Stimulated activated CD4-positive, alpha-beta T cell treated with anti-CD3 and anti-CD28 coated beads, Interleukin-12 subunit alpha, Interleukin-12 subunit beta, amount 100 ng/mL, for 48 hours (primary cell): ENCODE data around the gene OMG.
"Not testable (repeated sequence)": the region's sequence is repeated elsewhere in the genome, so short reads cannot be mapped to it uniquely, and the experiment has no call there.

Source experiments
- DNase-seq, 3 donors: peaks; one replicate each; pipeline ENCODE4 v3.0.0-alpha.2; 2020; ENCODE audit warnings: low read depth in 2 of 3, low spot score in 1 of 3

Gene OMG

DNA sequence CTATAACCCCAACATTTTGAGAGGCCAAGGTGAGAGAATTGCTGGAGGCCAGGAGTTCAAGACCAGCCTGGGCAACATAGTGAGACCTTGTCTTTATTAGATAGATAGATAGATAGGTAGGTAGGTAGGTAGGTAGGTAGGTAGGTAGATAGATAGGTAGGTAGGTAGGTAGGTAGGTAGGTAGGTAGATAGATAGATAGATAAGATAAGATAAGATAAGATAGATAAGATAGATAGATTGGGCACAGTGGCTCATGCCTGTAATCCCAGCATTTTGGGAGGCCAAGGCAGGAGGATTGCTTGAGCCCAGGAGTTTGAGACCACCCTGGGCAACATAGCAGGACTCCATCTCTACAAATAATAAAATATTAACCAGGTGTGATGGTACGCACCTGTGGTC is 34.1 kb downstream of the OMG start:
- not testable (repeated sequence) for DNase-seq

DNA sequence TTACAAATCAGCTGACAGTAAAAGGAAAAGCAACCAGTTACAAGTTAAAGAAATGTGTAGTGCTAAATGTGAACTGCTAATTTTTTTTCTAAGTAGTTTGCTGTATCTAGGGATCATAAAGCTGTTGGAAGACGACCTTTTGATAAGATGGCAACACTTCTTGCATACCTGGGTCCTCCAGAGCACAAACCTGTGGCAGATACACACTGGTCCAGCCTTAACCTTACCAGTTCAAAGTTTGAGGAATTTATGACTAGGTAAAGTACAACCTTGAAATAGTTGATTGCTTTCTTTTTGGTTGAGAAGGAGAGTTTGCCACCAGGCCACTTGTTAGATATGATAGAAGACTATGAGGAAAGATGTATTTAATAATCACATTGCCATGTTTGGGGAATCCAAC is 35.4 kb downstream of the OMG start:
- no peak for DNase-seq

DNA sequence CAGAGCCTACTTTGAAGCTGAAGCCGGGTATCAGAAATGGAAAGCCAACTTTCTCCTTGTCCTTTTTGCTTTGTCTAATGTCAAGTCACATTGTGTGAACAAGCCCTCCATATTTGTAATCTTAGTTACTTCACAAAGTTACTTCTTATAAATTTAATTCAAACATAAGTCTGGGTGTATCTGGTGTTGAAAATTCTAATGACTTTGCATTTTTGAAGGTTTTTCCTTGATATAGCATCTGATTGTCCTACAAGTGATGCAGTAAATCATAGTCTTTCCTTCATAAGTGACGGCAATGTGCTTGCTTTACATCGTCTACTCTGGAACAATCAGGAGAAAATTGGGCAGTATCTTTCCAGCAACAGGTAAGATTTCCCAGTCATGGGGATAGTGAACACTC is 36.9 kb downstream of the OMG start:
- DNase-seq: no peak

DNA sequence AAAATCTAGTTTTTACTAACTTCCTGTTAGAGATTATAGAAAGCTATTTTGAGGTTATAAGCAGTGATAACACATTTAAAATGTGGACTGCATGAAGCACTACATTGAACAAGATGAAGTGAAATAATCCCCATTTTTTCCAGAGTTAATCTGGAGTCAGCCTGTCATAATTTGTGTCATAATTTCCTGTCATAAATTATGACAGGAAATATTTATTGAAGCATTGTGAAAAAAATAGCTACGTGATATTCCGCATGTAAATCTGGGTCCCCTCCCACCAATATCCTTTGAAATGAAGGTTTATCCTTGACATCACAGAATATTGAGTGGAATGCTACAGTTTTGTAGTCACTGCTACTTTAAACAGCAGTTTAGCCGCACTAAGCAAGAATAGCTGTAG is 40.1 kb downstream of the OMG start:
- no peak for DNase-seq

DNA sequence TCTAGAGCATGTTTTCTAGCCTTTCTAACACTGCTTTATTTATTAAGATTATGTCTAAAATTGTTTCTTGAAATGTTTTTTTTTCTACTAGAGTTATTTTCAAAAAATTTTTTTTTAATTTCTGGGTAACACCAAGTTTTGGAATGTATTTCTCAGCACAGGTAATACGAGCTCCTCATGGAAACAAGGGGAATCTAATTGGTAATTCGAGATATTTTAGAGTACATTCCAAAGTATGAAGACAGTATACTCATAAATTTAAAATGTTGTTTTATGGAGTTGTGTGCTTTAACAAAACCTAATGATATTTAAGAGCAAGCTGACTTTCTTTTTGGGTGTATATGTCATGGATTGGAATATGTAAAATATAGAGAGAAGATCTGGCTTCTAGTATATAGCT is 42.4 kb downstream of the OMG start:
- DNase-seq: no peak

DNA sequence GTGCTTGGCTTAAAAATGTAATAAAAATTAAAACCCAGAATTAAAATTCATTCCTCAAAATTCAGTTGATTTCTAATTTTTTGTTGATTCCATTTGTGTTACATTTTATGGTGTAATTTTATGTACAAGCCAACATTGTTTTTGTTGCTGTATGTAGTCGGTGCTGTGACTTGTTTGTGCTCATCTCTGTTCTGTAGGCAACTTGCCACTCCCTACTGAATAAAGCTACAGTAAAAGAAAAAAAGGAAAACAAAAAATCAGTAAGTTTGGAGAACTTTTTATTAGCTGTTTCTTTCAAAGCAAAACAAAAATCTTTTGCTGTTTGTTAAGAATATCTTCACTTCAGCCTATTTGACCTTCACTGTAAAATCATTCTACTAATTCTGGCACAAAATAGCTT is 44.3 kb downstream of the OMG start:
- no peak for DNase-seq

DNA sequence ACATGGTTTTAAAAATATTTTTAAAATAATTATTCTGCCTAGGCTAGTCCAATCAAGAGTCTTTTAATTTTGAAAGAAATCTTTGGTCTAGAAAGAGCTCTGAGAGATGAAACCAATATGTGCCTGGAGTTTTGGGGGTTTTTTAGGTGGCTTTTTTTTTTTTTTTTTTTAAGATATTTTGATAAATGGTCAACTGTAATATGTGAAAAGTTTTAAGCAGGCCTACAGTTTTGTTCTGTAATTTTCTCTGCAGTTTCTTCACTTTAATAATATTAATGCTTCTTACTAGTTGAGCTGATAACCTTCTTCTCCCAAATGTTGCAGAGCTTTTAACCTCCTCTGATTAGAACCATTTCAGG is 45.1 kb downstream of the OMG start:
- DNase-seq: no peak

DNA sequence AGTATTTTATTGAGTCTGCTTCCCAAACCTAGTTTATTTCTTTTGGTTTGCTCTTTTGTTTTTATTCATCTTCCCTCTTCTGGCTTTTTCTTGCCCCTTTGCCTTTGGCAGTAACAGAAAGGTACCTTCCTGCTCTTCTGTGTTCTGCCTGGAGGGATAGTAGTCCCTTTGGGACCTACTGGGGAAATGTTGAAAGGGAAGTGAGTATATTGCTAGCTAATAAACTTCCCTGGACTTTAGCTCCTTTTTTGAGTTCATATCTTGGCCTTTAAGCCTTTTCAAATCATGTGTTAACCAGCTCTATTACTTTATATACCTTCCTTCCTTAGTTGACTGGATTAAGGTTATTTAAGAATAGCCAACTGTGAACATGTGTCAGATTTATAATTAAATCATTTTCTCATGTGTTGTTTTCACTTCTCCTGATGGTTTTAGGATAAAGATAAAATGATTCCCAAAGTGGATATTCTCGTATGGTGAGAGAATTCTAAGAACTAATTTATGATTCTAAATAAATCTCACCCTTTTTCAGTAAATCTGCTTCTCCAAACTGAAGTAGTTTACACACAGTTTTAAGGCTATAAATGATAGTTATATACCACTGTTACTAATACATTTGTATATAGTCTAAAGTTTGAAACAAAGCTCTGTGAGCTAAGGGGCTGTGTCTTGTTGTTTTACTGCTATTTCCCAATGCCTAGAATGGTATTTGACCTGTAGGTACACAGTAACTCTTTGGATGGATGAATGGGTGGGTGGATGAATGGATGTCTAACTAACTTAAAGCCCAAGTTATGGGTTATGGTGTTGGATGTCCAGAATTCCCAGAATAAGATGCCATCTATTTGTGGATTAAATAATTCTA is 45.7 kb downstream of the OMG start:
- no peak for DNase-seq

DNA sequence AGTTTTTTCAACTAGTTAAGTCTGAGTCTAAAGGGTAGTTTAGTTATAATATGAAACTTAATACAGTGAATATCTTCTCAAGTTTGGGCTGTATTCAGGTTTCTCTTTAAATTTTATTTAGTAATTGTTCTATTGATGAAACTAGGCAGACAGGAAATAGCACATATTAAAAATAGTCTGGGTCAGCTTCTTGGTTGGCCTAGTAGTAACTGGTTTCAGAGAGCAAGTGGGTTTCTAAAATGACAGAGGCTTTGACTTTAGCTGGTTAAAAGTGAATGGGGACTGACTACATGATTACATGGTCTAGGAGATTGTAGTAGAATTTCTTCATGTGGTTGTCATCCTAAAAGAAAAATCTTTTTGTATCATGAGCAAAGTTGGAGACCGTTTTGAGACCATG is 46.8 kb downstream of the OMG start:
- DNase-seq: no peak

DNA sequence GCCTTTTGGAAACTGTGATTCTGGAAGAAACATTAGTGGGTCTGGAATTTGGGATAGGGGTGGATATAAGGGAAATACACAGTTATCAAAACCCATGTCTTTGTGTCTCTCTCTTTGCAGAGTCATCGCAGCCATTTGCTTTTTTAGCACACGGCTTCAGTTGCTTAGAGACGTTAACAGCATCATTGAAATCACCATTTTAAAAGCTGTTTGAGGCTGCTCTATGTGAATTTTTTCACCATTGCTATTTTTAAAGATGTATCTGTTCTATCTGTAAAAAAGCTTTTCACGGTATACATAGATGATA is 47.3 kb downstream of the OMG start:
- no peak for DNase-seq

DNA sequence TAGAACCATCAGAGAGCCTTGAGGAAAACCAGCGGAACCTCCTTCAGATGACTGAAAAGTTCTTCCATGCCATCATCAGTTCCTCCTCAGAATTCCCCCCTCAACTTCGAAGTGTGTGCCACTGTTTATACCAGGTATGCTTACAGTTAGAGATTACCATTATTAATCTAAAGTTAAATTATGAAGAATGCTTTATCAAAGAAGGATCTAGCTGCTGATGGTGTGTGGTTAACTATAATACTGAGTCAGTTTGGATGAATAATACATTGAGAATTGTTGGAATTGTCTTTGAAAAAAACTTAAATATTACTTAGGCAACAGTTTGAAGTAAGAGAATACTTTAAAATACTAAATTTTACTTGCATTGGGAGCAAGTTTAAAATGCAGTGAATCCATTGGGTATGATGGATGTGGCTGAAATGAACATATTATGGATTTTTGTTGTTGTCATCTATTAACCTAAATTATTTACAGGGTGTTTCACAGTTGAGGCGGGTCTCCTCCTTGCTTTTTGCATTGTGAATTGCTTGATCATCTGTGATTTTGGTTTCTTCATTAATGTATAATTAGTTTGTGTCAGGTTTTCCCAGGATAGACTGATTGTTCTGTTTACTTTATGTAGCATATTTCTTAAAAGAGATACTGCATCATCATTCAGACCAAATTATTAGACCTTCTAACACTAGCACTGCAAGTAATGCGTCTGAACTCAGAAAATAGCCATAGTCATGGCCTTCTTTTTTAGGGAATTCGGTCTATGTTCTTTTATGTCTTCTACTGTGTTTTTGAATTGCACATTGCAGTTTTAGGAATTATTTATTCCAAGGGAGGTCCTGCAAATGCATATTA is 47.8 kb downstream of the OMG start:
- no peak for DNase-seq
